ENCODE data around the gene RTEL1.
"Not testable (repeated sequence)": the region's sequence is repeated elsewhere in the genome, so short reads cannot be mapped to it uniquely, and the experiment has no call there.

The RTEL1 gene

DNA sequence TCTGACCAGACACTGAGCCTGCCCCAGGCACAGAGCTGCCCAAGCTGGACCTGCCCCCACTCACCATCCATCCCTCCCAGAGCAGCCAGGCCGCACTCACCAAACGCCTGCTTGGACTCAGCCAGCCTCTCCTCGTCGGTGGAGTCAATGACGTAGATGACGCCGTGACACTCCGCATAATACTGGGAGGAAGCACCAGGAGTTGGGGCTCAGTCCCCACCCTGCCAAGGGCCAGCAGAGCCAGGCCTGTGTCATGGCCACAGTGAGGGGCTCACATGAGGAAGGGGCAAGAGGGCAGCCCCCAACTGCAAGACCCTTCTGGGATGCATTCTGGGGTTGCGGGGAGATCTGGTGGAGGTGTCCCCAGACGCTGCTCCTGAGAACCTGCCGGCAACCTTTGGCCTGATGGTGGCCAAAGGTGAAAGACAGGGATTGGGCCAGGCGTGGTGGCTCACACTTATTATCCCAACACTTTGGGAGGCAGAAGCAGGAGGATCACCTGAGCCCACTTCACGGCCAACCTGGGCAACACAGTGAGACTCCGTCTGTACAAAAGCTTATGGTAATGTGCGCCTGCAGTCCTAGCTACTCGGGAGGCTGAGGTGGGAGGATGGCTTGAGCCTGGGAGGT lies 44.0 kb downstream of the RTEL1 start:
- no peak for DNase-seq

DNA sequence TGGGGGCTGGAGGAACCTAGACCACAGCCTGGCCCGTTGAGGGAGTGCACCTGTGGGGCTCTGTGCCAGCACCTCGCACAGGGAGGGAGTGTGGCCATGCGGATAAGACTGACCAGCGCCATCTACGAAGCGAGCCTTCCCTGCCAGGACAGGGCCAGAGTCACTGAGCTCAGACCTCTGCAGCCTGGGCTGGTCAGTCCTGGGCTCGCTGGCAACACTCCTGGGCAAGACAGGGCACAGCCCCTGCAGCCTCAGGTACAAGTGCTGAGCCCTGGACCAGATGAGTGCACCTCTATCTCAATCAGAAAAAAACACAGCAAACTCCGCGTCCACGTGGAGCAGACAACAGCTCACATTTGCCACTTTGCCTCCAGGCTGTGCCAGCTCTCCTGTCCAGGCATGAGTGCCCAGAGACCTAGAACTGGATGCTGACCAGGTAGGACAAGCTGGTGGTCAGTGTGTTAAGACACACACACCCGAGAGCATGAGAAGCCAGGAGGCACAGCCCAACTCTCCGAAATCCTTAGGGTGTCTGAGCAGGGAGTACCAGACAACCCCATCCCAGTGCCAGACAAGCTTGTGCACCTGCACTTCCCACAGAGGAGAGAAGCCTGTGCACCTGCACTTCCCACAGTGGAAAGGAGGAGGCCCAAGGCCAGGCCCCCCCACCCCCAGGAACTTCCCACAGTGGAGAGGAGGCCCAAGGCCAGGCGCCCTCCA lies 44.8 kb downstream of the RTEL1 start:
- no peak for DNase-seq

DNA sequence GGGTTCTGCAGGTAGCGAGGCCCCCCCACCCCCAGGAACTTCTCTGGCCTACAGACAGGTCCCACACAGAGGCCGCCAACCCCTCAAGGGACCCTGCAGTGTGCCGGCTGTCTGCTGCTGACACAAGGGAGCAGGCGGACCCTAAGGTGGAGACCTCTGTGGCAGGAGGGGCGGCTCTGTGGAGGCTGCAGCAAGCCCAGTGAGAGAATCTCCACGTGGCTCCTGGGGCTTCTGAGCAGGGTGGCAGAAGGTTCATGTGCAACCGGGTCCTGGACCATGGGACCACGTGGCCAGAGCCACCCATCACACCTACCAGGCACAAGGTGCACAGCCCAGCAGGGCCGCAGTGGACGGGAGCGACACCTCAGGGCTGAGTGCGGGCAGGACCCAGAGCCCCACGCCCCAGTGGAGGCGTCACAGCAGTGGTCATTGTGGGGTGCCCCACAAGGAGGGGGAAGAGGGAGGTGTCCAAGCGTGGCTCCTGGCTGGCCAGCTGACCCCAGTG lies 45.4 kb downstream of the RTEL1 start:
- DNase-seq, result no peak

DNA sequence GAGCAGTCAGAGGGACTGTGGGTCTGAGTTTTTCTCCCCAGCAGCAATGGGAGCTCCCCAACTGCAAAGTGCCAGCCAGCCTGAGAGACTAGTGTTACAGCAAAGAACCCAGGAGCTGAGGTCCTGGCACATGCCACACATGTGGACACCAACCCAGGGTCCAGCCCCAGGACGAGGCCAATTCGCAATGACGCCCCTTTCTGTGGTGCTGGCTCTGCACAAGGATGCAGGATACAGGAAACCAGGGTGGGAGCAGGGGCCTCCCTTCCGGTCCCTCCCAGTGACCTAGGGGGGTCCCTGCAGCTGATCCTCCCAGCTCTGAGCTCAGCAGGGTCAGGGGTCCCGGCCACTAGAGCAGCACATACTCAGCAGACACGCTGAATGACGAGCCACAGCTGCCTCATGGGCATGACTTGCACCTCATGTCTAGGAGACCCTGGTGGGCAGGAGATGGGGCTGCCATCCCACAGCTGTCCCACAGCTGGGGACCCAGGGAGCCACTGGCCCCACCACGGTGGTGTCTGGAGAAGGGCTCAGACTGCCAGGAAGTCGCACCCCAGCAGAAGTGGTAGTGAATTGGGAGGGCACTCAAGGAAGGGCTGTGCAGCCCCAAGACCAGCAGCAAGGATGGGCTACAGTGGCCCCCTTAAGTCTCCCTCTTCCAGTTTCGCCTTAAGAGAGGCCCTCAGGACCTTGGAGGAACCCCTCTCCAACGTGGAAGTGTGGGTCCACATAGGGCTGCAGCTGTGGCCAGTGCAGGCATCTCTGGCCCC lies 46.0 kb downstream of the RTEL1 start:
- DNase-seq, result no peak

DNA sequence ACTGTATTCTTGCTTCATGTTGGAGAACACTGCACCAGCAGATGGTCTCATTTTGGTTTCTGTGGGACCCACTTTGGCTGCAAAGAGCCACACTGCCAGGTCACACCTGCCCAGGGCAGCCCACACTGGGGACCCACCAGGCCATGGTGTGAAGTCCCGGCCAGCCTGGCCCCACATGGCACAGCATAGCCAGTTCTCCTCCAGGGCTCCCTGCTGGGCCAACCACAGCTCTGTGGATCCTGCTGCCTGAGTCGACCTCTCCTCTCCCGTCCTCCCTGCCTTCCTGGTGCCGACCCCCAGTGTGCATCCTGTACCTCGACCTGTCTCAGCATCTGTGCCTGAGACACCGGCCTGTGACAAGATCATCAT lies 46.6 kb downstream of the RTEL1 start:
- no peak for DNase-seq

DNA sequence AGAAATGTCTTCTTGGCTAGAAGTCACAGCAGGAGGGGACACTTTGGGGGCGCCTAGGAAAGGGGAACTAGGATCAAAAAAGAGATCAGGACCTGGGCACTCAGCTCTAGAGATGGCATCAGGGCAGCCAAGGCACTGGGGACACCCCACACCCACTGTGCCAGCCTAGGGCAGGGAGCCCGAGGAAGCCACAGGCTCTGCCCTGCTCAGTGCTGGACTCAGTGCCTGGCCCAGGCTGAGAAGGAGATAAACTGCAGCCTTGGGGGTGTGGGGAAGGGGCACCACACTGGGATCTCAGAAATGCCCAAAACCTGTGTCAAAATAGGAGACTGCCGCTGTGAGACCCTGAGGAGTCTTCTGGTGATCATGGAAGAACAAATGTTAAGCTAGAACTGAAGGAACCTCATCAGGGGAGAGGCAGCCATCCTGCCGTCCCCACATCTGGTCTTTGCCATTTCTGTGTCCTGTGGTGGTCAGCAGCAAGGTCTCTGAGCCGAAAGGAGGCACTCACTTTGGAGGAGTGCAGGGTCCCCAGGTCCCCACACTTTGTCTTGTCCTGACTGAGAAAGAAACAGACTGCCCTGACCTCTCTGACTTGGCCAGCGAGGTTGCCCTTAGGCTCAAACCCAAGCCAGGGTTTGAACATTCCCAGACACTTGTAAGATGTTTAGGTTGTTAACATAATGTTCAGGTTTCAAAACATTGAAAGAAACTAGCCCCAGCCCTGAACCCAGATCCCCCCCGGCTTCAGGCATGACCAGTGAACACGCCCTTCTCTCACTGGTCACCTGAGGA lies 47.3 kb downstream of the RTEL1 start:
- DNase-seq, result no peak

DNA sequence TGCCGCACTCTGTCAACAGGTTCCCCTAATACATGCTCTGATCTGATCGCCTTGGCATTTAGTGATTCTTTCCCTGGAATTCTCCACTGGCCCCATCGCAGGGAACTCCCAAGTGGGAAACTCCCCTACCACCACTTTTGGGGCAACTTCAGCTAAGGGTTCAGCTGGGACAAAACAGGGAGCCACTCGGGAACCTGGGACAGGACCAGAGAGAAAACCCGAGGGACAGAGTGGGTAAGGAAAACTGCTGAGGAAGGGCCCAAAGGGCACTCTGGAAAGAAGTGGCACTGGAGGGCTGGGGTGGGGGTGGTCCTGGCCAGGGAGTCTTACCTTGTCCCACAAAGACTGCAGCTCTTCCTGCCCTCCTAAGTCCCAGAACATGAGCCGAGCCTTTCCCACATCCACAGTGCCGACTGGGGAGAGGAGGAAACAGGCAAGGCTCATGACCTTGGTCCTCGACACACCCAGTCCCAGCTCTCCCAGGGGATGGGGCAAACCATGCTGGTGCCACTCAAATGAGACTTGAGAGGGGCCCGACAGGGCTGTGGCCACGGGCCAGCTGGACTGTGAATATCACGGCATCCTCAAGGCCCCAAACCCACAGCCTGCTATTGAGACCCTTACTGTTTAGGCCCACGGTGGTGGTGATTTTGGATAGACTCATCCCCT lies 48.0 kb downstream of the RTEL1 start:
- no peak for DNase-seq

DNA sequence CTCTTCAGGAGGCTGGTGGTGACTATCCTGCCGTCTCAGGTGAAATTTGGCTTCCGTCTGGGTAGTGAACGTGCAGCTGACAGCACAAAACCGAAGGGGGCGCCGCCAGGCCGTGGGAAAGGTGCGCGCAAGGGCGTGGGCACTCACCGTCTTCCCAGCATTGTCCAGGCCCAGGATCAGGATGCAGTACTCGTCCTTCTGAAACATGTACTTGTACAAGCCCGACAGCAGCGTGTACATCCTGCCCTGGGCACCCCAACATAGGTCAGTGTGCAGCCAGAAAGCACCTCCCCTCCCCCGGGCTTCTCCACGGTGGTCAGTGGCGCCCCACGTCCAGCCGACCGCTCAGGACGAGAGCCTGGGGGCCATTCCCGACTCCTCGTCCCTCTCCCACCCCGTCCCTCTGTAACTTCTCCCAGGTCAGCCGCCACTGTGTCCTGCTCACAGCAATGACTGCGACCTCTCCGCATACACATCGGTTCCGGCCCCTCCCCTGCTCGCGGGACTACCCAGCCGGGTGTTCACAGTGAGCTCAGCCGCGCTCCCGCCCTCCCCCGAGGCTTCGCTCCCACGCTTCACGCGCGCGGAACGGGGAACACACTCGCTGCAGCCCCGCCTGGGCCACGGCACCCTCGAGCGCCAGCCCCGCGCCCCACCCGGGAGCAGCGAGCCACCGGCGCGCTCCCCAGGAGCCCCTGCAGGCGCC lies 48.9 kb downstream of the RTEL1 start:
- peak; percentile 83 for DNase-seq

DNA sequence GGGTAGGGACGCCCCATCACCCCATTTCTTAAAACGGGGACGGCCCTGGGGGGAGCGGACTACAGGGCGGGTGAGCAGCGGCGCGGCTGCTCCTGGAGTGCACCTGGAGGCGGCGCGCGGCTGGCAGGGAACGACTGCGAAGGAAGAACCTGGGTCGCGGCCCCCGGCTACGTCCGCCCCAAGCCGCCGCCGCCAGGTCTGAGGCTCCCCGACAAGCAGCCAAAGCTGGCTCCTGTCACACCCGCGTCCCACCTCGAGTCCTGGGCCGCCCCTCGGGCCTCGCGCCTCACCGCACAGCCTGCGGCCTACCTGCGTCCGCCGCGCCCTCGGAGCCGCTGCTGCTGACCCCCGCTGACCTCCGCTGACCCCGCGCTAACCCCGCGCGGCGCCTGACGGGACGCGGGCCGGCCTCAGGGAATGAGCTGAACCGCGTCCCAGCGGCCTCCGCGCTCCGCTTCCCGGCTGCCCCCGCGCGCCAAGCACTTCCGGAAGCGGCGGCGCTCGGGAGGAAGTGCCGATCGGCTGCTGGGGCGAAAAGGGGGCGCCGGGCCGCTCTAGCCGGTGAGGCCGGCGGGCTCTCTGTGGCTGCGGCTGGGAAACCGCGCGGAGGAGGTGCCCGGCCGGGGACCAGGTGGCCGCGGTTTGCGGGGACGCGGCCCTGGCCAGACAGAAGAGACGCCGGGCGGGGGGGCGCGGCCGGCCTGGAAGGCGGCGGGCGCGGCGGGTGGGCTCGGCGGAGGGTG lies 49.6 kb downstream of the RTEL1 start, which contains the start of the genes ARFRP1 and ZGPAT:
TSS of gene ARFRP1 (minus strand) at position 419 of the 743 bp plus-strand sequence. CDS start 885 bp downstream, outside the sequence.
TSS of gene ZGPAT (plus strand) at position 482 of the 743 bp plus-strand sequence. CDS start 542 bp downstream, outside the sequence.
- DNase-seq, result peak; percentile 93

DNA sequence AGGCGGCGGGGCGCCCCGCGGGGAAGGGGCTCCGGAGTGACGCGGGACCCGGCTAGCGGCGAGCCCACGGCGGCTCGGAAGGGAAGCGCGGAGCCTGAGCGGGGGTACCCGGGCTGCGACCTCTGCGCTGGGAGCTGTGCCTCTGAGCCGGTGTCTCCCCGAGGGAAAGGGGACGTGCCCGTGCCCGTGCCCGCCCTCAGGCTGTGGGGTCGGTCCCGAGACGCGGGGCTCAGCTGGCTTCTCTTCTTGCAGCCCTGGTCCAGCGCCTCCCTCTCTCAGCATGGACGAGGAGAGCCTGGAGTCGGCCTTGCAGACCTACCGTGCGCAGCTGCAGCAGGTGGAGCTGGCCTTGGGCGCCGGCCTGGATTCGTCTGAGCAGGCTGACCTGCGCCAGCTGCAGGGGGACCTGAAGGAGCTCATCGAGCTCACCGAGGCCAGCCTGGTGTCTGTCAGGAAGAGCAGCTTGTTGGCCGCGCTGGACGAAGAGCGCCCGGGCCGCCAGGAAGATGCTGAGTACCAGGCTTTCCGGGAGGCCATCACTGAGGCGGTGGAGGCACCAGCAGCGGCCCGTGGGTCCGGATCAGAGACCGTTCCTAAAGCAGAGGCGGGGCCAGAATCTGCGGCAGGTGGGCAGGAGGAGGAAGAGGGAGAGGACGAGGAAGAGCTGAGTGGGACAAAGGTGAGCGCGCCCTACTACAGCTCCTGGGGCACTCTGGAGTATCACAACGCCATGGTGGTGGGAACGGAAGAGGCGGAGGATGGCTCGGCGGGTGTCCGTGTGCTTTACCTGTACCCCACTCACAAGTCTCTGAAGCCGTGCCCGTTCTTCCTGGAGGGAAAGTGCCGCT lies 50.4 kb downstream of the RTEL1 start:
- DNase-seq, result no peak

DNA sequence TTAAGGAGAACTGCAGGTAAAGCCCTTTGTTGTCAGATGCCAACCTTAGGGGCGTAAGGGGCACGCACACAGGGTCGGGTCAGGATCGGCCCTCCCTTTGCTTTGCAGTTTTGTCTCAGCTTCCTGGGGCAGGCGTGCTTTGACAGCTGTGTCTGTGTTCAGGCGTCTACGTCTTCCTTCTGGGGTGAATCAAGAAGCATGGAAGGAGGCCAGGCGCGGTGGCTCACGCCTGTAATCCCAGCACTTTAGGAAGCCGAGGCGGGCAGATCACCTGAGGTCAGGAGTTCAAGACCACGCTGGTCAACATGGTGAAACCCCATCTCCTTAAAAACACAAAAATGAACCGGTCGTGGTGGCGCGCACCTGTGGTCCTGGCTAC lies 51.0 kb downstream of the RTEL1 start:
- no peak for DNase-seq

DNA sequence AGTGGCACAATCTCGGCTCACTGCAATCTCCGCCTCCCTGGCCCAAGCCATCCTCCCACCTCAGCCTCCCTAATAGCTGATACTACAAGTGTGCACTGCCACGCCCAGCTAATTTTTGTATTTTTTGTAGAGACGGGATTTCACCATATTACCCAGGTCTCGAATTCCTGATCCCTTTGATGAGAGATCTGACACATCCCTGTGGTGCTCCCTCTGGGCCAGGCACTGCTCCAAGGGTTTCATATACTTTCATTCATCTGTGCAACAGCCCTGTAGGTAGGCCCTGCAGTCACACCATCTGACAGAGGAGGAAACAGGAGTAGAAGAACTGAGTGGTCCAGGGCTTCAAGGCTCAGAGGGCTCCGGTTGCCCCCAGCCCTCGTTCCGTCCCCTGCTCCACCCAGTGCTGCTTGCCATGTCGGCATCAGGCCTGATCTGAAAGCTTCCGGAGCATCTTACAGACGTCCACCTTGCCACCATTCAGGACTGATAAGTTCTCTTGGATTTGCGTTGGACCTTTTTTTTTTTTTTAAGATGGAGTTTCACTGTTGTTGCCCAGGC lies 53.1 kb downstream of the RTEL1 start:
- no peak for DNase-seq

DNA sequence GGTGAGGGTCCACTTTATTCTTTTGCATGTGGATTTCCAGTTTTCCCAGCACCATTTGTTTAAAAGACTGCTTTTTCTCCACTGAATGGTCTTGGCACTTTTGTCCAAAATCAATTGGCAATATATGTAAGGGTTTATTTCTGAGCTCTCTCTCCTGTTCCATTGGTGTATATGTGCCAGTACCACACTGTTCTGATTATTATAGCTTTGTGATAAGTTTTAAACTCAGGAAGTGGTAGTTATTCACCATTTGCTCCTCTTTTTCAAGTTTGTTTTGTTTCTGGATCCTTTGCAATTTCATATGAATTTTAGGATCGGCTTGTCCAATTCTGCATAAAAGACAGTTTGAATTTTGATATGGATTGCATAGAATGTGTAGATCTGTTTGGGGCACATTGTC lies 54.1 kb downstream of the RTEL1 start:
- no peak for DNase-seq

DNA sequence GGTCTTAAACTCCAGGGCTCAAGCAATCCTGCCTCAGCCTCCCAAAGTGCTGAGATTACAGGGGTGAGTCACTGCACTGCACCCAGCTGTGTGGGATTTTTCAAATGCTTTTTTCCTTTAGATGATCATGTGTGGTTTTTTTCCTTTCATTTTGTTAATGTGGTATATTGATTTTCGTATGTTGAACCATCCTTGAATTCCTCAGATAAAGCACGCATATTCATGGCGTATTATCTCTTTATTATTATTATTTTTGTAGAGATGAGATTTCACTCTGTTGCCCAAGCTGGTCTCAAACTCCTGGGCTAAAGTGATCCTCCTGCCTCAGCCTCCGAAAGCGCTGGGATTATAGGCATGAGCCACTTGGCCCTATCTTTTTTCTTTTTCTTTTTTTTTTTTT lies 56.7 kb downstream of the RTEL1 start:
- no peak for DNase-seq

DNA sequence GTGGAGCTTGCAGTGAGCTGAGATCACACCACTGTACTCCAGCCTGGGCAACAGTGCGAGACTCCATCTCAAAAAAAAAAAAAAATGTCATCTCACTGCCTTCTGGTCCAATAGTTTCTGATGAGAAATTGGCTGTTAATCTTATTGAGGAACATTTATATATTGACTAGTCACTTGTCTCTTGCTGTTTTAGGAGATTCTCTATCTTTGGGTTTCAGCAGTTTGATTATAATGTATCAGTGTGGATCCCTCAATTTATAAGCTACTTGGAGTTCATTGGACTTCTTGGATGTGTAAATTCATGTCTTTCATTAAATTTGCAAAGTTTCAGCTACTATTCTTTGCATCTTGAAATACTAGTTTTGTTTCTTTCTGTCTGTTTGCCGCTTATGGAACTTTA lies 60.9 kb downstream of the RTEL1 start:
- DNase-seq, result no peak

DNA sequence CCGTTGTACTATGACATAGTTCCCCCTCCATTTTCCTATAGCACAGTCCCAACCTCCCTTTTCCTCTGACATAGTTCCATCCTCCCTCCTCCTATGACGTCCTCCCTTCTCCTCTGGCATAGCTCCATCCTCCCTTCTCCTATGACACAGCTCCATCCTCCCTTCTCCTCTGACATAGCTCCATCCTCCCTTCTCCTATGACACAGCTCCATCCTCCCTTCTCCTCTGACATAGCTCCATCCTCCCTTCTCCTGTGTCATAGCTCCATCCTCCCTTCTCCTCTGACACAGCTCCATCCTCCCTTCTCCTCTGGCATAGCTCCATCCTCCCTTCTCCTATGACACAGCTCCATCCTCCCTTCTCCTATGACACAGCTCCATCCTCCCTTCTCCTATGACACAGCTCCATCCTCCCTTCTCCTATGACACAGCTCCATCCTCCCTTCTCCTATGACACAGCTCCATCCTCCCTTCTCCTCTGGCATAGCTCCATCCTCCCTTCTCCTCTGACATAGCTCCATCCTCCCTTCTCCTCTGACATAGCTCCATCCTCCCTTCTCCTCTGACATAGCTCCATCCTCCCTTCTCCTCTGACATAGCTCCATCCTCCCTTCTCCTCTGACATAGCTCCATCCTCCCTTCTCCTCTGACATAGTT lies 65.0 kb downstream of the RTEL1 start:
- not testable (repeated sequence) for DNase-seq

DNA sequence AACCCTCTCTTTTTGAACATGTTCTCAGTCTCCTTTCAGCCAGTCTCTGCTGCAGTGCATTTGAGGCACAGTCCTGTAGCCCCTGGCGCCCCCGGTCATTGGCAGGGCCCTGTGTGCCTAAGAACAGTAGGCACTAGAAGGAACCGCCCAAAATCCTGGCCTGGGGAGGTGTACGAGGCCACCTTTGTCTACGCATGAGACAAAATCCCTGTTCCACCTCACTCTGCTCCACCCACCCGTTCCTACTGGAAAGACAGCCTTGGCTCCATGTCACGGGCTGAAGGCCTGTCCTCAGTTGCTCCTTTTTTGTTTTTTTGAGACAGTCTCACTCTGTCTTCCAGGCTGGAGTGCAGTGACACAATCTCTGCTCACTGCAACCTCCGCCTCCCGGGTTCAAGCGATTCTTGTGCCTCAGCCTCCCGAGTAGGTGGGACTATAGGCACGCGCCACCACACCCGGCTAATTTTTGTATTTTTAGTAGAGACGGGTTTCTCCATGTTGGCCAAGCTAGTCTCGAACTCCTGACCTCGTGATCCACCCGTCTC lies 72.1 kb downstream of the RTEL1 start:
- DNase-seq, result not testable (repeated sequence)

DNA sequence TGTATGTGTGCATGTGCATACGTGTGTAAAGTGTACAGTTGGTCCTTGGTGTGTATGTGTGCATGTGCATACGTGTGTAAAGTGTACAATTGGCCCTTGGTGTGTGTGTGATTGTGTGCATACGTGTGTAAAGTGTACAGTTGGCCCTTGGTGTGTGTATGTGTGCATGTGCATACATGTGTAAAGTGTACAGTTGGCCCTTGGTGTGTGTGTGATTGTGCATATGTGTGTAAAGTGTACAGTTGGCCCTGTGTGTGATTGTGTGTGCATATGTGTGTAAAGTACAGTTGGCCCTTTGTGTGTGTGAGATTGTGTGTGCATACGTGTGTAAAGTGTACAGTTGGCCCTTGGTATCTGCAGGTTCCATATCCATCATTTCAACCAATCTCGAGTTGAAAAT lies 73.3 kb downstream of the RTEL1 start:
- no peak for DNase-seq
